Adrenal gland (tissue), 12 donors: ENCODE measurements around the gene ZNF235. TPM values are rescaled to one million over a fixed set of nuclear protein-coding genes. Genes with fewer than 3 reads are reported as not detected.
A peak's percentile ranks its signal among the peaks of the same experiment; 100 is the strongest.

Experiments
- DNase-seq, 7 donors: peaks; one replicate each; pipeline ENCODE4 v3.0.0-alpha.2; 2019 to 2020
- H3K27ac ChIP-seq, 5 donors: fragments of 200-600 bp; sonication (generic) in 4 of 5; 1 replicate in 3 of 5; 2 replicates in 2 of 5; pipeline versions ENCODE4 v1.5.1 to v1.8.0; 2016 to 2020; ENCODE audit warnings: mild to moderate bottlenecking in 1 of 5
- H3K27me3 ChIP-seq: fragments of 200-600 bp; 2 replicates; pipeline ENCODE4 v1.8.0; 2021
- H3K36me3 ChIP-seq, 2 donors: fragments of 200-600 bp; replicated peaks in 1 of 2; 1 replicate in 1 of 2; 2 replicates in 1 of 2; pipeline versions ENCODE4 v1.5.1 to v1.8.0; 2018 to 2022
- H3K4me1 ChIP-seq, 2 donors: fragments of 200-600 bp; replicated peaks in 1 of 2; 1 replicate in 1 of 2; 2 replicates in 1 of 2; pipeline versions ENCODE4 v1.5.1 to v1.8.0; 2018 to 2021
- H3K4me3 ChIP-seq, 4 donors: fragments of 200-600 bp; sonication (generic) in 3 of 4; one replicate each; pipeline ENCODE4 v1.5.1; 2016 to 2018
- H3K9me3 ChIP-seq, 3 donors: fragments of 200-600 bp; sonication (generic) in 1 of 3; replicated peaks in 1 of 3; 1 replicate in 2 of 3; 2 replicates in 1 of 3; pipeline versions ENCODE4 v1.5.1 to v1.8.0; 2016 to 2021
- CTCF ChIP-seq, 6 experiments: fragments of 450-650 bp in 4 of 6; fragments of 200-600 bp in 2 of 6; sonication (generic) in 1 of 6; IDR thresholded peaks; 1 replicate in 5 of 6; 2 replicates in 1 of 6; pipeline versions ENCODE4 v1.5.1 to v1.8.0; 2016 to 2021; ENCODE audit warnings: antibody characterized with exemption in 6 of 6, mild to moderate bottlenecking in 2 of 6, moderate library complexity in 1 of 6
- POLR2A ChIP-seq, 2 donors: fragments of 450-650 bp; IDR thresholded peaks; one replicate each; pipeline ENCODE4 v1.6.1; 2017; ENCODE audit warnings: antibody characterized with exemption in 2 of 2, mild to moderate bottlenecking in 2 of 2, moderate library complexity in 1 of 2
- WGBS, 4 donors: extraction: QIAGEN DNeasy Blood & Tissue Kit in 2 of 4; methylation state at CpG; one replicate each; pipeline versions ENCODE4 v1.1.5 to v1.1.7; 2013 to 2017; 5-methylcytosine and 5-hydroxymethylcytosine counted together
- intact Hi-C, 2 donors: fragments of 100-400 bp; cut with DNase I; formaldehyde crosslinking; loops; one replicate each; pipeline versions ENCODE4 v1.14.1 to v1.15.0; 2022 to 2023
- polyA plus RNA-seq, 3 donors: library from polyadenylated mRNA; stranded (reverse); fragments of 200-250 nt in 2 of 3; fragments of 350-450 nt in 1 of 3; fragmentation: Illumina TruSeq in 1 of 3; extraction: RNeasy Lipid Tissue Mini Kit (QIAGEN cat#74804) in 1 of 3; gene quantifications; one replicate each; pipeline ENCODE4 v1.2.3, GENCODE V29; 2013 to 2014
- total RNA-seq, 9 donors: library from RNA; depleted of rRNA in 4 of 9; stranded (reverse); fragments of >200 nt in 4 of 9; fragments of 120-200 nt in 1 of 9; fragmentation: NEBNext Ultra II Directional in 1 of 9; extraction: Animal tissue kit (Norgen Biotek cat#: 25700) in 1 of 9; gene quantifications; one replicate each; pipeline versions ENCODE4 v1.1.0 to v1.2.4, GENCODE V29; 2013 to 2023
- donor health status: healthy with polysubstance abuse.
- donor health status: Bipolar disorder and iron deficiency.
- donor health status: DM: yes; HTN: yes; CAD: no.
- donor health status: DM: no; HTN: no; CAD: no.
- donor health status: DM: no; HTN: no; CAD: no.
- donor health status: DM: yes; HTN: yes; CAD: no.

ZNF235 gene
- total and polyA plus RNA-seq, 12 donors: 1.0 to 17.0 (median 3.7) TPM

GRCh38 chr19:44303976-44304568, 753 bp downstream of the ZNF235 start:
- intact Hi-C loops: no loop called here
- WGBS, 4 donors: 2 to 5% (median 3%) methylated on average over 11 of the region's 11 CpGs
- H3K4me3 ChIP-seq: peak overlapping the region in 3 of 4 donors; percentile 47 to 66 (median 54)

GRCh38 chr19:44303320-44303719, 1.5 kb downstream of the ZNF235 start:
- Histone ChIP-seq H3K9me3 (peaks cover 0 to 6% (median 0%) of the 10 kb centered on the region in 3 donors), H3K4me1 (peaks cover 5 to 7% of the 10 kb centered on the region in 2 donors), H3K27me3 (no peaks in the 10 kb centered on the region), H3K4me3 (no peak overlapping the region), H3K36me3 (peaks cover 0 to 21% of the 10 kb centered on the region in 2 donors), H3K27ac (no peak overlapping the region)
- intact Hi-C loops: no loop called here
- no peak for DNase-seq
- WGBS, 4 donors: 55 to 62% (median 59%) methylated on average over 4 of the region's 4 CpGs
- TF ChIP-seq POLR2A (IDR thresholded peaks at IDR 0.05) (no peak), CTCF (IDR thresholded peaks at IDR 0.05) (no peak)

More at GRCh38 chr19:44303976-44304568, 753 bp downstream of the ZNF235 start:
- H3K4me1 ChIP-seq: peaks cover 5 to 7% of the 10 kb centered on the region in 2 donors
- DNase-seq: peak; percentile 20 to 59 (median 28)
- peak overlapping the region; percentile 68 to 88 (median 76) for H3K27ac ChIP-seq
- no peaks in the 10 kb centered on the region for H3K27me3 ChIP-seq
- peaks cover 0 to 13% of the 10 kb centered on the region in 2 donors for H3K36me3 ChIP-seq
- peaks cover 0 to 6% (median 0%) of the 10 kb centered on the region in 3 donors for H3K9me3 ChIP-seq
- no peak for TF ChIP-seq POLR2A (IDR thresholded peaks at IDR 0.05)
- no peak for TF ChIP-seq CTCF (IDR thresholded peaks at IDR 0.05)

- H3K36me3 ChIP-seq: peaks cover 0 to 7% of the 10 kb centered on the region in 2 donors
- TF ChIP-seq CTCF (IDR thresholded peaks at IDR 0.05): no peak
- no peak for TF ChIP-seq POLR2A (IDR thresholded peaks at IDR 0.05)
- intact Hi-C loops: no loop called here
- no peaks in the 10 kb centered on the region for H3K9me3 ChIP-seq
- no peaks in the 10 kb centered on the region for H3K4me1 ChIP-seq
- H3K27ac ChIP-seq: no peak overlapping the region
- DNase-seq: no peak
- no peak overlapping the region for H3K4me3 ChIP-seq
- no peaks in the 10 kb centered on the region for H3K27me3 ChIP-seq
- 84 to 88% (median 85%) methylated on average over 4 of the region's 4 CpGs for WGBS, 4 donors
Observed at GRCh38 chr19:44284968-44285367, 19.9 kb downstream of the ZNF235 start.

- WGBS, 4 donors: 88 to 100% (median 90%) methylated on average over 3 of the region's 3 CpGs
- Histone ChIP-seq H3K9me3 (peaks cover 0 to 7% (median 0%) of the 10 kb centered on the region in 3 donors), H3K4me1 (no peaks in the 10 kb centered on the region), H3K36me3 (no peaks in the 10 kb centered on the region), H3K27ac (no peak overlapping the region), H3K4me3 (no peak overlapping the region), H3K27me3 (no peaks in the 10 kb centered on the region)
- TF ChIP-seq CTCF (IDR thresholded peaks at IDR 0.05): no peak
- intact Hi-C loops: no loop called here
- DNase-seq: no peak
Observed at GRCh38 chr19:44282846-44283245, 22.0 kb downstream of the ZNF235 start.
